GM21717 (cell line): ENCODE results near the gene COL6A2.
"Not testable (repeated sequence)": the region's sequence is repeated elsewhere in the genome, so short reads cannot be mapped to it uniquely, and the experiment has no call there.

Source experiments
- ATAC-seq: cut with Tn5 transposase; IDR thresholded peaks from one replicate; pipeline ENCODE4 v1.9.1; 2021; ENCODE audit warnings: mild to moderate bottlenecking, moderate library complexity; ENCODE audit not compliant: unreplicated experiment

Gene COL6A2

GRCh38 chr21:46097336-46098293, at the start of gene COL6A2:
COL6A2 (plus strand) TSS chr21:46098112.
- no peak for ATAC-seq

DNA sequence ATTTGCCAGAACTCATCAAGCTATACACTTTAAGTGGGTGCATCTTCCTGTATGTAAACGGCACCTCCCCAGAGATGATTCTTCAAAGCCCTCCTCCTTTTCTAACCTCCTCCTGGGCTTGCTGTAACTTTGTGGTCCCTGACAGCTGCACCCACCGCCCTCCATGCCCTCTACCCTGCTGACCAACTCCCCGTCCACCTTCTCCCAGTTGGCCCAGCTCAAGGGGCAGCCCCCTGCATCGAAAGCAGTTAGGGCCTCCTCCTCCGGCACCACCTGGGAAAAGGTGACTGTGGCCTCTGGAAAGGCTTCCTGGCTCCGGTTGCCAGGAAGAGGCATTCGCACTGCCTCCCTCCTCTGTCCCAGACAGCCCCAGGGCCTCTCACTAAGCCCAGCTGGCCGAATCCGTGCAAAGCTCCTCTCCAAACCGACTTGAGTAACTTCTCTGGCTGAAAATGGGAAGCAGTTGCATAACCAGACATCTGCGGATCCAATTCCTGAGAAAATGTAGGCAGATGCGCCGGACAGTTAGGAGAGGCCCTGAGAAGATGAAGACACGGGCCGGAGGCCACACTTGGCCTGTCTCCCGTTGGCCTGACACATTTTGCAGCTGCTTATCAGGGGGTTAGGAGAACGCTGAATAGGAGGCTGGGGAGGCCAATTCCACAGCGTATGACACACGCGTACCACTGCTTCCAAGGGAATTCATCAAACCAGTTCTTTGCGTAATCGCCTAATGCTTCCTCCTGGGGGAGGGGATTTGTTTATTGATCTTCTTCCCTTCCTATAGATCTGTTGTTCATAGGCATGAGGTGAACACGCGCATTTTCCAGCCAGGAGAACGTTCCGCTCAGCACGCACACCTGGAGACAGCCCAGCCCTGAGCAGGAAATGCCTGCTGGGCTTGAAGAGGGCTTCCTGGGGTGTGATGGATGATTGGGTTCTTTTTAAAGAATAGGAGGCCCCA, 48.7 kb upstream of the COL6A2 start:
- no peak for ATAC-seq

DNA sequence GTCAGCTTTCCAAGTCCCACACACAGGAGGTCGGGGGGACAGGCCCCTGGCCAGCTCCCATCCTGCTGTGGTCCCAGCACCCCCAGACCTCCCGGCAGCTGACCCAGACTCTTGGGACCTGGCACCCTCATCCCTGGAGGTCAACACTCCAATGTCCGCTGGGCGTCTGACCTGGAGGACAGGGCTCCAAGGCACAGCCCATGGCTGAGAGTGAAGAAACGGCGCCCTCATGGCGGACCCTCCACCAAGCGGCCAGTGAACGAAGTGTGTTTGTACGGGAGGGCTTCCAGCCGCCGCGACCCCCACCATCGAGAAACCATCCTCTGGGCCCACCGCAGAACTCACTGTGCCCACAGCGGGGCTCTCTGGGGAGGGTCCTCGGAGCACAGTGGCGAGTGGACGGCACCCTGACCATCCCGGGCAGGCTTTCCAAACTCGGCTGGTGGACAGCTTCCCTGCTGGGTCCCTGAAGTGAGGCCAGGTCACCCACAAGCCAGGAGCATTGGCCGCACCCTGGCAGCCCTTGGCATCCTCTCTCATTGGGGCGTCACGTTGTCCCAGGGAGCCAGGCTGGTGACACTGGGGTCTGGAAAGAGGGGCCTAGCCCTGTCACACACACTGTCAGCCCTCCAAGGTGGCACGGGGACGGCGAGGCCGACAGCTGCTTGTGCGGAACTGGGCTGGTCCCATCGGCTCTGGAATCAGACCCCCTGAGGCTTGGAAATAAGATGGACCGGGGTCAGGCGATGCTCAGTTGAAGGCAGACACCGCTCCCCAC, 47.8 kb upstream of the COL6A2 start:
- ATAC-seq, result no peak

GRCh38 chr21:46050668-46051378, 47.1 kb upstream of the COL6A2 start:
- no peak for ATAC-seq

DNA sequence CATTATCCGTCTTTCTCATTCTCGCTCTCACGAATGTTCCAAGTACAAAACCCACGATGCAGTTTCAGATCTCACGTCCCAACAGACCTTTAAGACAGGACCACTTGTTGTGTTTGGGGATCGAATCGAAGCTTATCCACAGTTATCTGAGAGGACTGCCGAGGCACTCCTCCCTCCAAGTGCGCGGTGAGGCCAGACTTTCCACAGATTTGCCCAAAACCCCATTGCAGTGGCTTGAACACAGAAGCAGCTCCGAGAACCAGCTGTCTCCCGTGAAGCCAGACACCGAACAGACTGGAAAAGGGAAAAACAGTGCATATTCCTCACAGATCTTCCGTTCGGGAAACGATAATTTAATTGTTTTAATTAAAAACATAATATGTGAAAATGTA, 46.5 kb upstream of the COL6A2 start:
- ATAC-seq, result no peak

DNA sequence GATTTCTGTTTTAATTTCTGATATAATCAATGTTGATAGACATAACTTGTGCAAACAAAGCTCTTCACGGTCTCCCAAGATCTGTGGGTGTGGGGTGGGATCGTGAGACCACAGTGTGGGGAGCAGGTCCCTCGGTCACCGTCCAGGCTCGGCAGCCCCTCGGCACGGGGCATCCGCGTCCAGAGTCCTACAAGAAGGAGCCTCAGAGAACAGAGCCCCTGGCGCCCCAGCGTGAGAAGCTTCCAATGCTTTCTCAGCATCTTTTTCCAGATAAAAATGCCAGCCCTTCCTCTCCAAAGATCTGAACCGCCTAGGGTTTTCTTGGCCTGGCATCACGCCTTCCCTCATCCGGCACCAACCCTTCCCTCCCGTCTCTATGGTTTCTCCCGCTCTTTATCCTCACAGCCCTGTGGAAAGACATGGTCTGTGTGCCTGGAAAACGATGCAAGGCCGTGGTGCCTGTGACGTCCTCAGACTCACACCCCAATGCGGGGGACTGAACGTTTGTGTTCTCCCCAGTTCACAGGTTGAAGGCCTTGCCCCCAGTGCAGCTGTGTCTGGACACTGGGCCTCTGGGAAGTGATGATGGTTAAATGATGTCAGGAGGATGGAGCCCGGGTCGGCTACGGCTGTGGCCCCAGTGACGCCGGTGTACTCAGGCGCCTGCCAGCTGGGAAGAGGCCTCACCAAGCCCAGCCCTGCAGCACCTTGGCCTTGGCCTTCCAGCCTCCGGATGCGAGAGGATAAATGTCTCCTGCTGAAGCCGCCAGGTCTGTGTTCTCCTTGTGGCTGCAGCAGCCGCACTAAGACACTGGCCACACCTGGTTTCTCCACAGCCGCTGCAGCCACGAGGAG, 45.9 kb upstream of the COL6A2 start:
- no peak for ATAC-seq

DNA sequence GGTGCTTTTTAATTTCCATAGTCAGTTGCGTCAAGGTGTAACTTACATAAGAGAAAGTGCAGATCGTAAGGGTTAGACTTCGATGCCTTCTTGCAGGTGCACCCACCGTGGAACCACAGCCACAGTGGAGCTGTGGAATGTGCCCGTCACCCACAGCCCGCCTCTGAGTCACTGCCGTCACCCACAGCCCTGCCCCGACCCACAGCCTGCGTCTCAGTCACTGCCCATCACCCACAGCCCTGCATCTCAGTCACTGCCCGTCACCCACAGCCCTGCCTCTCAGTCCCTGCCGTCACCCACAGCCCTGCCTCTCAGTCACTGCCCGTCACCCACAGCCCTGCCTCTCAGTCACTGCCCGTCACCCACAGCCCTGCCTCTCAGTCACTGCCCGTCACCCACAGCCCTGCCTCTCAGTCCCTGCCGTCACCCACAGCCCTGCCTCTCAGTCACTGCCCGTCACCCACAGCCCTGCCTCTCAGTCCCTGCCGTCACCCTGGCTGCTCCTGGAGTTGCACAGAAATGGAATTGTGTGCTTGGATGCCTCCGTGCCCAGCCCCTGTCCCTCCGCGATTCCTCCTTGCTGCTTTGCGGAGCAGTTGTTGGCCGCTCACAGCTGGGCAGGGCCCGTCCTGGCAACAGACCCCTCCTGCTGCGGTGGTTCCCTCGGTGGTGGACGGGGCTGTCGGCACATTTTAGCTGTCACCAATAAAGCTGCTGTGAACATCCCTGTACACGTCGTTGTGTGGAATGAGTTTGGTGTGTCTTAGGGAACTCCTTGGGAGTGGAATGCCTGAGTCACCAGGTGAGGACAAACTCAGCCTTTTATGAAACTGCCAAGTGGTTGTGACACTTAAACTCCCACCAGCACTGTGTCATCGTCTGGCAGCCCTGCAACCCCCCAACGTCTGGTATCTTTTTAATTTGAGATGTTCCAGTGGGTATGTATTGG, 44.9 kb upstream of the COL6A2 start:
- ATAC-seq, result no peak

DNA sequence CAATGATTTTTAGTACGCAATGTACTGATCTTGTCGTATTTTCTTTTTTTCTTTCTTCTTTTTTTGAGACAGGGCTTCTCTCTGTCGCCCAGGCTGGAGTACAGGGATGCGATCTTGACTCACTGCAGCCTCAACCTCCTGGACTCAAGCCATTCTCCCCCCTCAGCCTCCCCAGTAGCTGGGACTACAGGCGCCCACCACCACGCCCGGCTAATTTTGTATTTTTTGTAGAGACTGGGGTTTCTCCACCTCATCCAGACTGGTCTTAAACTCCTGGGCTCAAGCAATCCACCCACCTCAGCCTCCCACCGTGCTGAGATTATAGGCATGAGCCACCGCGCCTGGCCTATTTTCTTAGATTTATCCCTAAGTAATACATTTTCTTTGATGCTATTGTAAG, 43.9 kb upstream of the COL6A2 start:
- no peak for ATAC-seq

GRCh38 chr21:46054451-46054881, 43.4 kb upstream of the COL6A2 start:
- ATAC-seq, result no peak

DNA sequence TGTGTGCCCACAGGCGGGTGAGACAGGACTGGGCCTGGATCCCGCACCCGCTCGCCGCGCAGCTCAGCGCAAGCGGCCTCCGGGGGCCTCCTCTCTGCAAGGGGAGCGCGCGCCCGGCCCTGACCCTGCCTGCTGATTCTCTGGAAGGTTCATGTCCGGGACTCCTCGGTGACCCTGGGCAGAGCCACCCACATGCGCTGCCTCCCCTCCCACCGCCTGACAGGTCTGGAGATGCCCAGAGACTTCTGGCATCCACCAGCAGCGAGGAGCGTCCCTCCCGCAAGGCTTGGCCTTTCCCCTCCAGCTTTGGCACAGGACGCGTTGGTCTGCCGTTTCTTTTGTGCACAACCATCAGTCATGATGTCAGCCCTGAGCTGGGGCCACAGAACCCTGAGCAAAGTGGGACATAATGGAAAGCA, 42.0 kb upstream of the COL6A2 start:
- no peak for ATAC-seq

- no peak for ATAC-seq
Measured at GRCh38 chr21:46056450-46056903, 41.4 kb upstream of the COL6A2 start.

GRCh38 chr21:46057111-46057709, 40.7 kb upstream of the COL6A2 start:
- ATAC-seq, result no peak

DNA sequence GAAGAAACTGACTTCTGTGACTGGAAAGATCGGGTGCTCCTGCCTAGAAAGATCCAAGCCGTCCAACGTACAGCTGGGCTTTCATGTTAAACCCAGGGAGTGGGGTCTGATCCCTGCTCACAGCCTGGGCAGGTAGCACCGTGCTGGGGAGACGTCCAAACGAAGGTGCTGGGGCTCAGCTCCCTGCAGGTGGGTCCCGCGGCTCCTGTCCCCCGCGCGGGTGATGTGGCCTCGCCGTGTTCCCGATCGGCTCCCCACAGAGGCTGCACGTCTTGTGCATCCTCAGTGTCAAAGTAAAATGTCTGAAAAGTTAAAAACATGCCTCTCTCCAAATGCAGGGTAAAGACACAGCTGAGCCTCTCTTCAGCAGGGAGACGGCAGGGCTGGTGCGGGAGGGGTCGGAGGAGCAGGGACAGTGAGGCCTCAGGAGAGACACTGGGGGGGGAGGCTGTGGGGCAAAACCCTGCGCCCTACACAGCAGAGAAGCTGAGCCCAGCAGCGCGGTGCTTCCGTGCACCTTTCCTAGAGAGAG, 40.1 kb upstream of the COL6A2 start:
- ATAC-seq, result no peak

GRCh38 chr21:46058431-46059145, 39.3 kb upstream of the COL6A2 start:
- no peak for ATAC-seq

- no peak for ATAC-seq
Measured at GRCh38 chr21:46059195-46059594, 38.7 kb upstream of the COL6A2 start.

DNA sequence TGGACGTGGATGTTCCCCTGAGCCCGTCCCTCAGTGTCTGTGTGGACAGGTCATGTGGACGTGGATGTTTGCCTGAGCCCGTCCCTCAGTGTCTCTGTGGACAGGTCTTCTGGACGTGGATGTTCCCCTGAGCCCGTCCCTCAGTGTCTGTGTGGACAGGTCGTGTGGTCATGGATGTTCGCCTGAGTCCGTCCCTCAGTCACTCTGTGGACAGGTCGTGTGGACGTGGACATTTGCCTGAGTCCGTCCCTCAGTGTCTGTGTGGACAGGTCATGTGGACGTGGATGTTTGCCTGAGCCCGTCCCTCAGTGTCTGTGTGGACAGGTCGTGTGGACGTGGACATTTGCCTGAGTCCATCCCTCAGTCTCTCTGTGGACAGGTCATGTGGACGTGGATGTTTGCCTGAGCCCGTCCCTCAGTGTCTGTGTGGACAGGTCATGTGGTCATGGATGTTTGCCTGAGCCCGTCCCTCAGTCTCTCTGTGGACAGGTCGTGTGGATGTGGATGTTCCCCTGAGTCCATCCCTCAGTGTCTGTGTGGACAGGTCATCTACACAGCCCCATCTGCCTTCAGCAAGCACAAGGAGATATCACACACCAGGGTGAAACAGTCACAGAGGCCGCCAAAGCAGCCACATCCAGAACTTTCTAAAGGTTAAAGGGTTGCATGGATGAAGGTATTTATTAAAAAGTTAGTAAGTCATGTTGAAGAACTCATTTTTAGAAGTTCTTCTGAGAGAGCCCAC, 38.0 kb upstream of the COL6A2 start:
- not testable (repeated sequence) for ATAC-seq
